Gastroesophageal sphincter (tissue), 4 donors: ENCODE data around the gene ATF7IP2. TPM values are rescaled to one million over a fixed set of nuclear protein-coding genes. Genes with fewer than 3 reads are reported as not detected.

Source experiments
- ATAC-seq: fragments of 150-250 bp; one replicate; pipeline ENCODE4 v1.9.1; 2016; ENCODE audit warnings: mild to moderate bottlenecking, moderate library complexity
- H3K27ac ChIP-seq, 4 donors: fragments of 200-600 bp; sonication (generic) in 3 of 4; 1 replicate in 3 of 4; 2 replicates in 1 of 4; pipeline ENCODE4 v1.5.1; 2016 to 2019
- H3K27me3 ChIP-seq: fragments of 200-600 bp; sonication (generic); one replicate; pipeline ENCODE4 v1.5.1; 2019
- H3K36me3 ChIP-seq, 2 donors: fragments of 200-600 bp; sonication (generic); one replicate each; pipeline ENCODE4 v1.5.1; 2019; ENCODE audit warnings: control low read depth in 1 of 2
- H3K4me1 ChIP-seq, 3 donors: fragments of 200-600 bp; sonication (generic); 1 replicate in 2 of 3; 2 replicates in 1 of 3; pipeline ENCODE4 v1.5.1; 2016 to 2019; ENCODE audit warnings: control low read depth in 2 of 3
- H3K4me3 ChIP-seq, 2 donors: fragments of 200-600 bp; sonication (generic); one replicate each; pipeline ENCODE4 v1.5.1; 2019; ENCODE audit warnings: mild to moderate bottlenecking in 1 of 2, moderate library complexity in 1 of 2
- H3K9me3 ChIP-seq, 3 donors: fragments of 200-600 bp; sonication (generic); one replicate each; pipeline ENCODE4 v1.5.1; 2017 to 2019; ENCODE audit warnings: control low read depth in 2 of 3
- EP300 ChIP-seq: sonication (generic); formaldehyde crosslinking; IDR thresholded peaks from one replicate; pipeline ENCODE4 v1.6.1; 2017; ENCODE audit warnings: antibody characterized with exemption, mild to moderate bottlenecking
- POLR2A ChIP-seq, 2 donors: fragments of 450-650 bp; IDR thresholded peaks; one replicate each; pipeline ENCODE4 v1.6.1; 2017; ENCODE audit warnings: antibody characterized with exemption in 2 of 2, mild to moderate bottlenecking in 2 of 2, moderate library complexity in 1 of 2
- POLR2AphosphoS5 ChIP-seq: sonication (generic); formaldehyde crosslinking; IDR thresholded peaks from one replicate; pipeline ENCODE4 v1.6.1; 2017; ENCODE audit warnings: antibody characterized with exemption
- WGBS, 2 donors: methylation state at CpG; one replicate each; pipeline ENCODE4 v1.1.5; 2018; ENCODE audit warnings: low coverage in 1 of 2; 5-methylcytosine and 5-hydroxymethylcytosine counted together
- total RNA-seq, 4 donors: library from RNA; depleted of rRNA; stranded (reverse); fragments of >200 nt; gene quantifications; one replicate each; pipeline ENCODE4 v1.1.0, GENCODE V29; 2016
- TF ChIP-seq, protein P1 (sequence below), 4 experiments: fragments of 200-600 bp in 2 of 4; fragments of 450-650 bp in 2 of 4; sonication (generic) in 1 of 4; IDR thresholded peaks; one replicate each; pipeline ENCODE4 v1.5.1; 2017 to 2019; ENCODE audit warnings: antibody characterized with exemption in 4 of 4, mild to moderate bottlenecking in 2 of 4, moderate library complexity in 2 of 4

Gene ATF7IP2
- total RNA-seq, 4 donors from 2014 or later, result 4.6 to 11.2 (median 7.2) TPM

DNA sequence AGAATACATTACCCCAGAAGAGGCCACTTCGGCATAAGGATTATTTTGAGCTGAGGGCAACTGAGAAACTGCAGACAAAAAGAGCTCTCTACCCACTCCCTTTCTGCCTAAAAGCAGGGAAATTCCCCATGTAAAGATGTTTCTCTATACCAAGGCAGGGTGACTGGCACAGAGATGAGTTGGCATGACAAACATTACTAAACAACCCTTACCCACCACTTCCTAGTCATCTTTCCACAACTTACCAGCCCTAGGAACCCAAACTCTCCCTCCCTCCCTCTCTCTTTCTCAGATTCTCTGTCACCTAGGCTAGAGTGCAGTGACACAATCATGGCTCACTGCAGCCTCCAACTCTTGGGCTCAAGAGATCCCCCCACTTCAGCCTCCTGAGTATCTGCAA, 126.0 kb downstream of the ATF7IP2 start:
- Histone ChIP-seq H3K36me3 (peaks cover 0 to 17% of the 10 kb centered on the region in 2 donors), H3K27me3 (no peaks in the 10 kb centered on the region), H3K27ac (no peak overlapping the region), H3K4me1 (peaks cover 0 to 13% (median 2%) of the 10 kb centered on the region in 3 donors), H3K4me3 (no peak overlapping the region), H3K9me3 (no peaks in the 10 kb centered on the region)
- no peak for ATAC-seq
- 100% methylated on average over 1 of the region's 1 CpG for WGBS, 2 donors
- TF ChIP-seq POLR2AphosphoS5, result no peak
- no peak for TF ChIP-seq EP300
- TF ChIP-seq, protein P1, sequence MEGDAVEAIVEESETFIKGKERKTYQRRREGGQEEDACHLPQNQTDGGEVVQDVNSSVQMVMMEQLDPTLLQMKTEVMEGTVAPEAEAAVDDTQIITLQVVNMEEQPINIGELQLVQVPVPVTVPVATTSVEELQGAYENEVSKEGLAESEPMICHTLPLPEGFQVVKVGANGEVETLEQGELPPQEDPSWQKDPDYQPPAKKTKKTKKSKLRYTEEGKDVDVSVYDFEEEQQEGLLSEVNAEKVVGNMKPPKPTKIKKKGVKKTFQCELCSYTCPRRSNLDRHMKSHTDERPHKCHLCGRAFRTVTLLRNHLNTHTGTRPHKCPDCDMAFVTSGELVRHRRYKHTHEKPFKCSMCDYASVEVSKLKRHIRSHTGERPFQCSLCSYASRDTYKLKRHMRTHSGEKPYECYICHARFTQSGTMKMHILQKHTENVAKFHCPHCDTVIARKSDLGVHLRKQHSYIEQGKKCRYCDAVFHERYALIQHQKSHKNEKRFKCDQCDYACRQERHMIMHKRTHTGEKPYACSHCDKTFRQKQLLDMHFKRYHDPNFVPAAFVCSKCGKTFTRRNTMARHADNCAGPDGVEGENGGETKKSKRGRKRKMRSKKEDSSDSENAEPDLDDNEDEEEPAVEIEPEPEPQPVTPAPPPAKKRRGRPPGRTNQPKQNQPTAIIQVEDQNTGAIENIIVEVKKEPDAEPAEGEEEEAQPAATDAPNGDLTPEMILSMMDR (IDR thresholded peaks at IDR 0.05), result no peak
- no peak for TF ChIP-seq POLR2A (IDR thresholded peaks at IDR 0.05)

DNA sequence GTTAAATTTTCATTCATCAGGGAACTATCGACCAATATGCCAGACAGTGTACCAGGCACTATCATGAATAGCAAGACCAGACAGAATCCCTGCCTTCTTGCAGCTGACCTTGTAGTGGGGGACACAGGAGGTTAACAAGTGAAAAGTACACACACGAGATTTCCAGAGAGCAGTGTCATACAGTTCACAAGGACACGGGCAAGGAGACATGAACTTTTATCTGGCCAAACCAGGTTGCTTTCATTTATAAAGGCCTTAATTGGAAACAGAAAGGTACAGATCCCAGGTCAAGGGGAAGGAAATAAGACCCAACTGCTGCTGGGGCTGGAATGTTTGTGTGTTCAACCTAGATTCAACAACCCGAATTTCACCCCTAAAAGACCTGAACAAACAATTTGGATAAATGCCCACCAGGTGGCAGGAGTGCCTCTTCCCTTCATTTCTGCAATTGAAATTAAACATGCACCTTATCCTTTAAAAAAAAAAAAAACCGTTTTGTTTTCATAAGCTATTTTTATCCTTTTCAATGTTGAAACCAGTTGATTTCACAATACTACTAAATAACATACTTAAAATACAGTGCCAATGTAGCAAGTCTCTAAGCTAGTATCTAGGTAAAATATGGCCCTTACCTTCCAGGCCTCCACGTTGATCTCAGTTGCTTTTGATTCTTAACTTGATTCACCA, 128.7 kb downstream of the ATF7IP2 start:
- WGBS, 2 donors, result 34 to 38% methylated on average over 5 to 6 of the region's 6 CpGs
- H3K27ac ChIP-seq, result peak overlapping the region in 2 of 4 donors; percentile 17 to 60
- H3K36me3 ChIP-seq, result peaks cover 0 to 12% of the 10 kb centered on the region in 2 donors
- H3K4me1 ChIP-seq, result peaks cover 0 to 13% (median 2%) of the 10 kb centered on the region in 3 donors
- no peak overlapping the region for H3K4me3 ChIP-seq
- ATAC-seq, result peak; percentile 77
- H3K27me3 ChIP-seq, result no peaks in the 10 kb centered on the region
- no peaks in the 10 kb centered on the region for H3K9me3 ChIP-seq
- TF ChIP-seq POLR2A (IDR thresholded peaks at IDR 0.05) (no peak), EP300 (no peak), POLR2AphosphoS5 (peak; percentile 48)
- TF ChIP-seq, protein P1 (IDR thresholded peaks at IDR 0.05), result peak; percentile 36 to 73 (median 68)

GRCh38 chr16:10517868-10518267, 132.0 kb downstream of the ATF7IP2 start:
- Histone ChIP-seq H3K36me3 (peaks cover 0 to under 1% of the 10 kb centered on the region in 2 donors), H3K27me3 (no peaks in the 10 kb centered on the region), H3K4me3 (no peak overlapping the region), H3K9me3 (no peaks in the 10 kb centered on the region), H3K4me1 (peaks cover 0 to 17% (median 2%) of the 10 kb centered on the region in 3 donors), H3K27ac (no peak overlapping the region)
- ATAC-seq, result no peak
- 79 to 84% methylated on average over 5 of the region's 5 CpGs for WGBS, 2 donors
- TF ChIP-seq POLR2AphosphoS5, result no peak
- no peak for TF ChIP-seq EP300
- no peak for TF ChIP-seq POLR2A (IDR thresholded peaks at IDR 0.05)
- TF ChIP-seq, protein P1 (IDR thresholded peaks at IDR 0.05), result no peak

GRCh38 chr16:10518479-10519041, 132.7 kb downstream of the ATF7IP2 start:
- TF ChIP-seq EP300 (no peak), POLR2AphosphoS5 (no peak), POLR2A (IDR thresholded peaks at IDR 0.05) (no peak)
- TF ChIP-seq, protein P1 (IDR thresholded peaks at IDR 0.05), result no peak
- Histone ChIP-seq H3K36me3 (peaks cover 0 to 7% of the 10 kb centered on the region in 2 donors), H3K9me3 (no peaks in the 10 kb centered on the region), H3K27ac (no peak overlapping the region), H3K4me3 (no peak overlapping the region), H3K4me1 (peaks cover 0 to 17% (median 2%) of the 10 kb centered on the region in 3 donors), H3K27me3 (no peaks in the 10 kb centered on the region)
- ATAC-seq, result no peak
- 94% methylated on average over 6 of the region's 7 CpGs; no CpG with 5 or more reads in 1 of the 2 donors for whole genome bisulfite sequencing, 2 donors

GRCh38 chr16:10519297-10519696, 133.4 kb downstream of the ATF7IP2 start:
- no CpG with 5 or more reads among the region's 1 CpG for WGBS, 2 donors
- no peaks in the 10 kb centered on the region for H3K27me3 ChIP-seq
- TF ChIP-seq, protein P1 (IDR thresholded peaks at IDR 0.05), result no peak
- no peak for TF ChIP-seq POLR2A (IDR thresholded peaks at IDR 0.05)
- no peak for TF ChIP-seq POLR2AphosphoS5
- no peak overlapping the region for H3K4me3 ChIP-seq
- H3K9me3 ChIP-seq, result no peaks in the 10 kb centered on the region
- no peak for ATAC-seq
- peaks cover 0 to 15% of the 10 kb centered on the region in 2 donors for H3K36me3 ChIP-seq
- H3K4me1 ChIP-seq, result peaks cover 0 to 15% (median 2%) of the 10 kb centered on the region in 3 donors
- no peak overlapping the region for H3K27ac ChIP-seq
